PC-9 (cell line): ENCODE results near the gene MICAL2.

ENCODE experiments used
- EZH2 ChIP-seq: fragments of 200-600 bp; sonication (generic); IDR thresholded peaks from 2 replicates; pipeline ENCODE4 v1.8.0; 2017; ENCODE audit warnings: antibody characterized with exemption, low read depth
- TF ChIP-seq, protein P1 (sequence below): fragments of 200-600 bp; sonication (generic); conservative IDR thresholded peaks from 2 replicates; pipeline ENCODE4 v1.6.1; 2017; ENCODE audit warnings: mixed run types, antibody characterized with exemption, mild to moderate bottlenecking, moderate library complexity

DNA sequence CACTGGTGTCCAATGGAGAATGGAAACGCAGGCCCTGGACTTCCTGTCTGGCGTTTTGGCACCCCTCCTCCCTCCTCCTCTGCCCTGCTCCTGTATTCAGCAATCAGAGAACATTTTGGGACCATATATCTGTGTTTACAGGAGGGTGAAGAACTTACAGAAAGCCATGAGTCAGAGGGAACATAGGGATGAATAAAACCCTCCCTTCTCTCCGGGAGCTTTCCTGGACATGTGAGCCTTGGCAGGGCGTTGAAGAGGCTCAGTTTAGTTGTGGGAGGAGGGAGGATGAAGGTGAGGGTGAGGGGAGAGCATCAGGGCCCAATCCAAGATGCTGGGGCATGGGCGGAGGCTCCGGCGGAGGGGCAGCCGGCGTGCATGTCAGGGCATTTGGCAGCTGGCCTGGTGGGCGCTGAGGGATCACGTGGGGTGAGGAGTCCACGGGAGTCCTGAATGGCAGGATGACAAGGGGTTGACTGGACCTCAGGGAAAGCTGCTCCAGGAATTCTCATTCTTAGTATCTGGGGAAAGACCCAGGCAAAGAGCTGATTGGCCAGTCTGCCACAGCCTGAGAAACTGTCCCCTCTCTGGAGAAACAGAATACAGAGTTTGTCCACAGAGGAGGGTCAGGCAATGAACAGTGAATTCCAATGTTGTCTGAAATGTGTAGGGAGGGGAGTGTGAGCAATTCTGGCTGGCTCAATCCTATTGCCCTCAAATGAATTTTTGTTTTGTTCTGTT is 28.9 kb downstream of the MICAL2 start:
- TF ChIP-seq, protein P1, sequence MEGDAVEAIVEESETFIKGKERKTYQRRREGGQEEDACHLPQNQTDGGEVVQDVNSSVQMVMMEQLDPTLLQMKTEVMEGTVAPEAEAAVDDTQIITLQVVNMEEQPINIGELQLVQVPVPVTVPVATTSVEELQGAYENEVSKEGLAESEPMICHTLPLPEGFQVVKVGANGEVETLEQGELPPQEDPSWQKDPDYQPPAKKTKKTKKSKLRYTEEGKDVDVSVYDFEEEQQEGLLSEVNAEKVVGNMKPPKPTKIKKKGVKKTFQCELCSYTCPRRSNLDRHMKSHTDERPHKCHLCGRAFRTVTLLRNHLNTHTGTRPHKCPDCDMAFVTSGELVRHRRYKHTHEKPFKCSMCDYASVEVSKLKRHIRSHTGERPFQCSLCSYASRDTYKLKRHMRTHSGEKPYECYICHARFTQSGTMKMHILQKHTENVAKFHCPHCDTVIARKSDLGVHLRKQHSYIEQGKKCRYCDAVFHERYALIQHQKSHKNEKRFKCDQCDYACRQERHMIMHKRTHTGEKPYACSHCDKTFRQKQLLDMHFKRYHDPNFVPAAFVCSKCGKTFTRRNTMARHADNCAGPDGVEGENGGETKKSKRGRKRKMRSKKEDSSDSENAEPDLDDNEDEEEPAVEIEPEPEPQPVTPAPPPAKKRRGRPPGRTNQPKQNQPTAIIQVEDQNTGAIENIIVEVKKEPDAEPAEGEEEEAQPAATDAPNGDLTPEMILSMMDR: no peak
- TF ChIP-seq EZH2: no peak
